ENCODE results near the gene ZNF48. TPM values are rescaled to one million over a fixed set of nuclear protein-coding genes. Genes with fewer than 3 reads are reported as not detected.

ZNF48 gene
- total RNA-seq, 1 experiment from 2014 or later = 12.4 TPM

DNA sequence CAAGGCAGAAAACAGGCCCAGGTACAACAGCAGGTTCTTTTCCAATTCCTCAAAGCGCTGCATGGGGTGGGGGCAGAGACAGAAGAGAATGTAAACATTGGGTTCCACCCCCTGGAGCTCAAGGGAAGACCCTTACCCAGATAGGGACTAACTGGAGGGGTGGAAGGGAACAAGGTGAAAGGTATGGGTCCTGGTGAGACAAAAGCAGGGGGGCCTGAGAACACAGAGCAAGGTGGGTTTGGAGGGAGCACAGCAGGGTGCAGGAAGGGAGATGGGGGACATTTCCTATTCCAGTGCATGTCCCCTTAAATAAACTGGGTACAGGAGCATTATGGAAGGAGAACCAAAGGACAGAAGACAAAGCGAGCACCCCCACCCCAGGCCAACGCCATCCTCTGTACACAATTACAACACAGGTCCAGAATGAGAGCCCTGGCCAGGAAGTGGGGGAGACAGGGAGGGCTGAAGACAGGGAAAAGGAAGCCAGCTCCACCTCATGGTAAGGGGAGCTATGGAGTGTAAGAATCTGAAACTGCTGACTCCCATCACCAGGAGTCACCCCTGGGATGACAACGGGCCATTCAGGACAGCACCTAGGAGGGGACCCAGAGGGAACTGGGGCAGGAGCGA lies 38.0 kb upstream of the ZNF48 start:
- BruUV-seq (replicated peaks) = no TSS peak
- H3K4me1 Mint-ChIP-seq (ENCODE audit: insufficient read depth, unreplicated experiment) = peaks cover 26% of the 10 kb centered on the region
- ChIA-PET CTCF (interaction anchor here (0.6 to 0.9 kb wide), 2 partner anchors 8 to 557 kb away, joined by 3 to 4 read pairs; no protein-coding TSS in a partner anchor), POLR2A (interaction anchor here (0.7 to 8.1 kb wide), 5 partner anchors 10 to 253 kb away, joined by 3 to 132 read pairs (median 8); partner anchors contain the start of genes TBC1D10B and ZNF689)
- TF ChIP-seq, protein P1, sequence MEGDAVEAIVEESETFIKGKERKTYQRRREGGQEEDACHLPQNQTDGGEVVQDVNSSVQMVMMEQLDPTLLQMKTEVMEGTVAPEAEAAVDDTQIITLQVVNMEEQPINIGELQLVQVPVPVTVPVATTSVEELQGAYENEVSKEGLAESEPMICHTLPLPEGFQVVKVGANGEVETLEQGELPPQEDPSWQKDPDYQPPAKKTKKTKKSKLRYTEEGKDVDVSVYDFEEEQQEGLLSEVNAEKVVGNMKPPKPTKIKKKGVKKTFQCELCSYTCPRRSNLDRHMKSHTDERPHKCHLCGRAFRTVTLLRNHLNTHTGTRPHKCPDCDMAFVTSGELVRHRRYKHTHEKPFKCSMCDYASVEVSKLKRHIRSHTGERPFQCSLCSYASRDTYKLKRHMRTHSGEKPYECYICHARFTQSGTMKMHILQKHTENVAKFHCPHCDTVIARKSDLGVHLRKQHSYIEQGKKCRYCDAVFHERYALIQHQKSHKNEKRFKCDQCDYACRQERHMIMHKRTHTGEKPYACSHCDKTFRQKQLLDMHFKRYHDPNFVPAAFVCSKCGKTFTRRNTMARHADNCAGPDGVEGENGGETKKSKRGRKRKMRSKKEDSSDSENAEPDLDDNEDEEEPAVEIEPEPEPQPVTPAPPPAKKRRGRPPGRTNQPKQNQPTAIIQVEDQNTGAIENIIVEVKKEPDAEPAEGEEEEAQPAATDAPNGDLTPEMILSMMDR (IDR thresholded peaks at IDR 0.05; ENCODE audit: unreplicated experiment) = no peak
- no peaks in the 10 kb centered on the region for H3K9me3 Mint-ChIP-seq (ENCODE audit: unreplicated experiment)
- H3K27me3 Mint-ChIP-seq (ENCODE audit: insufficient read depth, unreplicated experiment) = no peaks in the 10 kb centered on the region
- intact Hi-C loops (cut with micrococcal nuclease) = no loop called here
- H3K36me3 Mint-ChIP-seq (ENCODE audit: insufficient read depth, unreplicated experiment) = peaks cover 52% of the 10 kb centered on the region
- no peak overlapping the region for H3K4me3 Mint-ChIP-seq (ENCODE audit: unreplicated experiment)
- no peak overlapping the region for H3K27ac Mint-ChIP-seq (ENCODE audit: low read depth, unreplicated experiment)
- DNase-seq (ENCODE audit: unreplicated experiment) = no peak

DNA sequence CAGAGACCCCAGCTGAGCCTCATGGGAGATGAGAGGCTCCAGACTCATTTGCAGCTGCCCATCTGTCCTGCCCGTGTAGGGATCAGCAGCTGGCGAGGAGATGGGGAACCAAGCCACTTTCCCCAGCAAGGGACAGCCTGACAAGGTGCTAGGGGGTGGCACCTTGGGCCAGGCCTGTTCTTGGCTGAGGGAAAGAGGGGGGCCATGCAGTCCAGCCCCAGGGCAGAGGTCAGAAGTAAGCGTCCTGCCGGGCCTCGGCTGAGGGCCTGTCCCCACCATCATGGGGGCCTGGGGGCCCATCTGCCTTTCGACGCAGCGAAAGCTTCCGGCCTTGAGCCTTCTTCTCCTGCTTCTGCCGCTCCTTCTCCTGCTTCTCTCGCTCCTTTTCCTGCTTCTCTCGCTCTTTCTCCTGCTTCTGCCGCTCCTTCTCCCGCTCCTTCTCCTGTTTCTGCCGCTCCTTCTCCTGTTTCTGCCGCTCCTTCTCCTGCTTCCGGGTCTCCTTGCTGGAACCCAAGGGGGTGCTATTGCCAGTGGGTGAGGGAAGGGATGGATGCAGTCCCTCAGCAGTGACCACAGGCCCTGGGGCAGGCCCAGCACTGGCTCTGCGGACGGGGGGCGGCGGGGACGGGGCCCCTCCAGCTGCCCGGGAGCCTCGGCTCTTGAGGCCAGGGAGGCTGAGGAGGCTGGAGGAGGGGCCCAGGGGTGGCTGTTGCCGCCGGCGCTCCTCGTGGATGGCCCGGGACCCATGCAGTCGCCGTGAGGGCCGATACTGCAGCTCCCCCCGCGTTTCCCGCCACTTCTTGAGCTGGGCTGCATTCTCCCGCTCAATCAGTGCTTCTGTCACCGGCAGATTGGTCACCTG lies 37.3 kb upstream of the ZNF48 start:
- H3K9me3 Mint-ChIP-seq (ENCODE audit: unreplicated experiment) = no peaks in the 10 kb centered on the region

DNA sequence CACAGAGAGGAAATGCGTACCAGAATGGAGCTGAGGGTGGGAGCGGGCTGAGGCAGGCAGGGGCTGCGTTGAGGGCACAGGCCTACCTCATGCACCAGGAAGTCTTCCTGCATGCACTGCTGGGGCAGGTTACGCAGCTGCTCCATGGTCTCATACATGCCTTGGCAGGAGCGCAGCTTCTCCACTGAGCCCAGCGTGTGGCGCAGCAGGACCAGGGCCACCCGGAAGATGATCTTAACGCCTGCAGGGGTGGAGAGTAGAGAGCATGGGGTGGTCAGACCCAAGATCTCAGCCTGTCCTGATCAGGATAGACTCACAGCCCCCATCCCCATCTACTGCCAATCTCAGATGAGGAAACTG lies 36.7 kb upstream of the ZNF48 start:
- no peaks in the 10 kb centered on the region for H3K9me3 Mint-ChIP-seq (ENCODE audit: unreplicated experiment)
- intact Hi-C loops (cut with micrococcal nuclease) = no loop called here
- no peaks in the 10 kb centered on the region for H3K27me3 Mint-ChIP-seq (ENCODE audit: insufficient read depth, unreplicated experiment)

More for the DNA sequence above, 37.3 kb upstream of the ZNF48 start:
- BruUV-seq (replicated peaks) = no TSS peak
- no peak for DNase-seq (ENCODE audit: unreplicated experiment)
- TF ChIP-seq, protein P1 (IDR thresholded peaks at IDR 0.05; ENCODE audit: unreplicated experiment) = no peak
- intact Hi-C loops (cut with micrococcal nuclease) = no loop called here
- peaks cover 23% of the 10 kb centered on the region for H3K4me1 Mint-ChIP-seq (ENCODE audit: insufficient read depth, unreplicated experiment)
- ChIA-PET CTCF (interaction anchor here (0.6 kb wide), 1 partner anchor 557 kb away, joined by 4 read pairs; no protein-coding TSS in a partner anchor), POLR2A (interaction anchor here (1.8 to 8.1 kb wide), 3 partner anchors 9 to 22 kb away, joined by 8 to 132 read pairs (median 44); partner anchors contain the start of gene TBC1D10B)
- no peak overlapping the region for H3K4me3 Mint-ChIP-seq (ENCODE audit: unreplicated experiment)
- no peak overlapping the region for H3K27ac Mint-ChIP-seq (ENCODE audit: low read depth, unreplicated experiment)
- H3K27me3 Mint-ChIP-seq (ENCODE audit: insufficient read depth, unreplicated experiment) = no peaks in the 10 kb centered on the region
- H3K36me3 Mint-ChIP-seq (ENCODE audit: insufficient read depth, unreplicated experiment) = peaks cover 52% of the 10 kb centered on the region

More for the DNA sequence above, 36.7 kb upstream of the ZNF48 start:
- Mint-ChIP-seq H3K36me3 (ENCODE audit: insufficient read depth, unreplicated experiment) (peaks cover 52% of the 10 kb centered on the region), H3K4me3 (ENCODE audit: unreplicated experiment) (no peak overlapping the region), H3K27ac (ENCODE audit: low read depth, unreplicated experiment) (no peak overlapping the region), H3K4me1 (ENCODE audit: insufficient read depth, unreplicated experiment) (peaks cover 21% of the 10 kb centered on the region)
- TF ChIP-seq, protein P1 (IDR thresholded peaks at IDR 0.05; ENCODE audit: unreplicated experiment) = no peak
- BruUV-seq (replicated peaks) = no TSS peak
- no peak for DNase-seq (ENCODE audit: unreplicated experiment)
- ChIA-PET CTCF (no interaction called here), POLR2A (interaction anchor here (8.1 kb wide), 1 partner anchor 9 kb away, joined by 132 read pairs; the partner anchor contains the start of gene TBC1D10B)
